DND-41 (cell line): ENCODE results near the gene ARMC9.
"Not testable (repeated sequence)": the region's sequence is repeated elsewhere in the genome, so short reads cannot be mapped to it uniquely, and the experiment has no call there.

ENCODE experiments used
- ATAC-seq: fragments of 200-7000 bp; cut with Tn5 transposase; 3 replicates; pipeline ENCODE4 v1.9.1; 2021; ENCODE audit warnings: low read depth; ENCODE audit not compliant: insufficient read depth
- DNase-seq: peaks from one replicate; pipeline ENCODE4 v3.0.0-alpha.2; 2020
- H2AFZ ChIP-seq: 2 replicates; pipeline ENCODE4 v1.6.0; 2012; ENCODE audit warnings: low read depth, low read length
- H3K27ac ChIP-seq: 2 replicates; pipeline ENCODE4 v1.5.1; 2012; ENCODE audit warnings: low read length, inconsistent platforms
- H3K27me3 ChIP-seq: fragments of 200-600 bp; sonication (generic); 2 replicates; pipeline ENCODE4 v1.6.0; 2012; ENCODE audit warnings: low read length, mild to moderate bottlenecking, inconsistent platforms; ENCODE audit not compliant: insufficient read depth, poor library complexity
- H3K36me3 ChIP-seq: 2 replicates; pipeline ENCODE4 v1.5.1; 2012; ENCODE audit warnings: low read length, inconsistent platforms; ENCODE audit not compliant: insufficient read depth
- H3K4me1 ChIP-seq: 2 replicates; pipeline ENCODE4 v1.5.1; 2012; ENCODE audit warnings: mild to moderate bottlenecking, low read length; ENCODE audit not compliant: insufficient read depth
- H3K4me2 ChIP-seq: 2 replicates; pipeline ENCODE4 v1.6.0; 2012; ENCODE audit warnings: mild to moderate bottlenecking, moderate library complexity, low read length, inconsistent platforms; ENCODE audit not compliant: insufficient read depth
- H3K4me3 ChIP-seq, 2 experiments: fragments of 200-600 bp in 1 of 2; shearing (Covaris generic) in 1 of 2; 2 replicates each; pipeline ENCODE4 v1.5.1; 2012 to 2016; ENCODE audit warnings: inconsistent platforms in 2 of 2, low read length in 2 of 2, mild to moderate bottlenecking in 2 of 2, low read depth in 1 of 2, moderate library complexity in 1 of 2
- H3K79me2 ChIP-seq: 2 replicates; pipeline ENCODE4 v1.6.0; 2012; ENCODE audit warnings: low read length, inconsistent platforms; ENCODE audit not compliant: insufficient read depth
- H3K9ac ChIP-seq: 2 replicates; pipeline ENCODE4 v1.6.0; 2012; ENCODE audit warnings: low read depth, mild to moderate bottlenecking, inconsistent platforms, low read length, moderate library complexity
- H3K9me3 ChIP-seq: 2 replicates; pipeline ENCODE4 v1.5.1; 2012; ENCODE audit warnings: low read length, moderate library complexity, mild to moderate bottlenecking, inconsistent platforms; ENCODE audit not compliant: insufficient read depth, severe bottlenecking
- H4K20me1 ChIP-seq: 2 replicates; pipeline ENCODE4 v1.6.0; 2012; ENCODE audit warnings: low read length; ENCODE audit not compliant: insufficient read depth
- EZH2 ChIP-seq: IDR thresholded peaks from 3 replicates; pipeline ENCODE4 v1.6.1; 2012; ENCODE audit warnings: borderline replicate concordance, low read depth, mild to moderate bottlenecking, moderate library complexity, low read length, inconsistent platforms; ENCODE audit not compliant: severe bottlenecking
- TF ChIP-seq, protein P1 (sequence below): IDR thresholded peaks from 2 replicates; pipeline ENCODE4 v1.5.1; 2012; ENCODE audit warnings: borderline replicate concordance, low read length, moderate library complexity, mild to moderate bottlenecking; ENCODE audit not compliant: poor library complexity, severe bottlenecking; ENCODE audit errors: extremely low read depth

The ARMC9 gene

GRCh38 chr2:231403421-231404182 lies 205.2 kb downstream of the ARMC9 start:
- H3K27ac ChIP-seq, H3K9me3 ChIP-seq, H3K4me3 ChIP-seq, H3K4me2 ChIP-seq, H3K79me2 ChIP-seq, H3K36me3 ChIP-seq, H2AFZ ChIP-seq, ATAC-seq, DNase-seq, H3K9ac ChIP-seq, H4K20me1 ChIP-seq, H3K4me1 ChIP-seq, H3K27me3 ChIP-seq: not testable (repeated sequence)

- not testable (repeated sequence) for H2AFZ ChIP-seq, DNase-seq, H4K20me1 ChIP-seq, H3K36me3 ChIP-seq, H3K9ac ChIP-seq, H3K79me2 ChIP-seq, H3K4me3 ChIP-seq, H3K4me2 ChIP-seq, H3K4me1 ChIP-seq, ATAC-seq, H3K27me3 ChIP-seq, H3K9me3 ChIP-seq, H3K27ac ChIP-seq
Observed at GRCh38 chr2:231404183-231404578, 205.8 kb downstream of the ARMC9 start.

GRCh38 chr2:231405601-231406367 lies 207.4 kb downstream of the ARMC9 start:
- not testable (repeated sequence) for DNase-seq, H3K9ac ChIP-seq, H3K9me3 ChIP-seq, H4K20me1 ChIP-seq, H3K79me2 ChIP-seq, H3K27me3 ChIP-seq, H2AFZ ChIP-seq, ATAC-seq, H3K4me1 ChIP-seq, H3K4me3 ChIP-seq, H3K27ac ChIP-seq, H3K36me3 ChIP-seq, H3K4me2 ChIP-seq

DNA sequence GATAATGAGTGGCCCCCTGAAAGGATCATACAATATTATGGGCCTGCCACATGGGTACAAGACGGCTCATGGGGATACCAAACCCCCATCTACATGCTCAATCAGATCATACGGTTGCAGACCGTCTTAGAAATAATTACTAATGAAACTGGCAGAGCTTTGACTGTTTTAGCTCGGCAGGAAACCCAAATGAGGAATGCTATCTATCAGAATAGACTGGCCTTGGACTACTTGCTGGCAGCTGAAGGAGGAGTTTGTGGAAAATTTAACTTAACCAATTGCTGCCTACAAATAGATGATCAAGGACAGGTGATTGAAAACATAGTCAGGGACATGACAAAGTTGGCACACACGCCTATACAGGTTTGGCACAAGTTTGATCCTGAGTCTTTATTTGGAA lies 209.3 kb downstream of the ARMC9 start:
- not testable (repeated sequence) for H3K79me2 ChIP-seq, H3K9ac ChIP-seq, H3K4me1 ChIP-seq

GRCh38 chr2:231408304-231408703 lies 209.9 kb downstream of the ARMC9 start:
- not testable (repeated sequence) for H3K4me2 ChIP-seq, H4K20me1 ChIP-seq, DNase-seq, H3K79me2 ChIP-seq, H3K36me3 ChIP-seq, H3K4me3 ChIP-seq, H3K9me3 ChIP-seq, H3K27me3 ChIP-seq, H2AFZ ChIP-seq, H3K27ac ChIP-seq, H3K4me1 ChIP-seq, ATAC-seq, H3K9ac ChIP-seq

More for the DNA sequence above, 209.3 kb downstream of the ARMC9 start:
- not testable (repeated sequence) for H3K4me2 ChIP-seq, H3K27me3 ChIP-seq, H3K36me3 ChIP-seq, H4K20me1 ChIP-seq, ATAC-seq, H3K4me3 ChIP-seq, H3K27ac ChIP-seq, H3K9me3 ChIP-seq, H2AFZ ChIP-seq, DNase-seq

DNA sequence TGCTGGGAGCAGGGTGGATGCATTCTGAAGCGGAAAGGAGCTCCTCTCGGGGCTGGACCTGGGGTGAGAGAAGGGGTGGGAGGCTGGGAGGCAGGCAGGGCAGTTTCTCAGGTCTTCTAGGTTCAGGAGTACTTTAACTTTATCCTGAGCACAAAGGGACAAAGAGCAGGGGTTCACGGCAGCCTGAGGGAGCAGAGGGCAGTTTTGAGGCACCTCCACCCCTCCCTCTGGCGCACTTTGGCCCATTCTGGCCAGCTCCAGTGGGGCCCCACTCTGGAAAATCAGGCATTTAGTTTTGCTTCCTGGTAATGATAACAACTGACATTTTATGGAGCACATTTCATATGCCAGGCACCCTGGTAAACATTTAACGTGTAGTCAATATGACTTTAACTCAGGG lies 211.3 kb downstream of the ARMC9 start:
- TF ChIP-seq, protein P1, sequence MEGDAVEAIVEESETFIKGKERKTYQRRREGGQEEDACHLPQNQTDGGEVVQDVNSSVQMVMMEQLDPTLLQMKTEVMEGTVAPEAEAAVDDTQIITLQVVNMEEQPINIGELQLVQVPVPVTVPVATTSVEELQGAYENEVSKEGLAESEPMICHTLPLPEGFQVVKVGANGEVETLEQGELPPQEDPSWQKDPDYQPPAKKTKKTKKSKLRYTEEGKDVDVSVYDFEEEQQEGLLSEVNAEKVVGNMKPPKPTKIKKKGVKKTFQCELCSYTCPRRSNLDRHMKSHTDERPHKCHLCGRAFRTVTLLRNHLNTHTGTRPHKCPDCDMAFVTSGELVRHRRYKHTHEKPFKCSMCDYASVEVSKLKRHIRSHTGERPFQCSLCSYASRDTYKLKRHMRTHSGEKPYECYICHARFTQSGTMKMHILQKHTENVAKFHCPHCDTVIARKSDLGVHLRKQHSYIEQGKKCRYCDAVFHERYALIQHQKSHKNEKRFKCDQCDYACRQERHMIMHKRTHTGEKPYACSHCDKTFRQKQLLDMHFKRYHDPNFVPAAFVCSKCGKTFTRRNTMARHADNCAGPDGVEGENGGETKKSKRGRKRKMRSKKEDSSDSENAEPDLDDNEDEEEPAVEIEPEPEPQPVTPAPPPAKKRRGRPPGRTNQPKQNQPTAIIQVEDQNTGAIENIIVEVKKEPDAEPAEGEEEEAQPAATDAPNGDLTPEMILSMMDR: no peak
- TF ChIP-seq EZH2: no peak
- Histone ChIP-seq H3K4me3 (no peak overlapping the region), H3K9ac (no peak overlapping the region), H2AFZ (no peak overlapping the region), H3K4me2 (no peak overlapping the region), H4K20me1 (no peaks in the 10 kb centered on the region), H3K79me2 (no peaks in the 10 kb centered on the region), H3K9me3 (peaks cover 9% of the 10 kb centered on the region), H3K27ac (no peak overlapping the region), H3K36me3 (no peaks in the 10 kb centered on the region), H3K4me1 (no peaks in the 10 kb centered on the region), H3K27me3 (no peaks in the 10 kb centered on the region)
- ATAC-seq: no peak
- no peak for DNase-seq
